ENCODE measurements around the gene STARD6.

DNA sequence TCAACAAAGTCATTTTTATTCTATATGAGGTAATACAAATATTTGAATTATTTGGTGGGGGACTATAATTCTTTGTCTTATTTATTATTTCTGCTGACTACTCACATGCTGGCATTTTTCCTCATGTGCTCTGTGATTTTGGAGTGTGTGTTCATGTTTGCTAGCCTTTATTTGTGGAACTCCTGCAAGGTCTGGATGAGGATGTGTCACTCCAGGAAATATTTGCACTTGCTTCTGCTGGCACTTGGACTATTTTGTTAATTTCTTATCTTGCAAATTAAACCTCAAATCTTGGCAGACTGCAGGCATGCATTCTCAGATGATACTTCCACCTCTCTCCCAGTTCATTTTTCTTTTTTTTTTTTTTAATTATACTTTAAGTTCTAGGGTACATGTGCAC, 54.2 kb downstream of the STARD6 start:
- TF ChIP-seq, protein P1, sequence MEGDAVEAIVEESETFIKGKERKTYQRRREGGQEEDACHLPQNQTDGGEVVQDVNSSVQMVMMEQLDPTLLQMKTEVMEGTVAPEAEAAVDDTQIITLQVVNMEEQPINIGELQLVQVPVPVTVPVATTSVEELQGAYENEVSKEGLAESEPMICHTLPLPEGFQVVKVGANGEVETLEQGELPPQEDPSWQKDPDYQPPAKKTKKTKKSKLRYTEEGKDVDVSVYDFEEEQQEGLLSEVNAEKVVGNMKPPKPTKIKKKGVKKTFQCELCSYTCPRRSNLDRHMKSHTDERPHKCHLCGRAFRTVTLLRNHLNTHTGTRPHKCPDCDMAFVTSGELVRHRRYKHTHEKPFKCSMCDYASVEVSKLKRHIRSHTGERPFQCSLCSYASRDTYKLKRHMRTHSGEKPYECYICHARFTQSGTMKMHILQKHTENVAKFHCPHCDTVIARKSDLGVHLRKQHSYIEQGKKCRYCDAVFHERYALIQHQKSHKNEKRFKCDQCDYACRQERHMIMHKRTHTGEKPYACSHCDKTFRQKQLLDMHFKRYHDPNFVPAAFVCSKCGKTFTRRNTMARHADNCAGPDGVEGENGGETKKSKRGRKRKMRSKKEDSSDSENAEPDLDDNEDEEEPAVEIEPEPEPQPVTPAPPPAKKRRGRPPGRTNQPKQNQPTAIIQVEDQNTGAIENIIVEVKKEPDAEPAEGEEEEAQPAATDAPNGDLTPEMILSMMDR (IDR thresholded peaks at IDR 0.05) = no peak
- TF ChIP-seq POLR2A (IDR thresholded peaks at IDR 0.05) = no peak
